BJ (cell line): ENCODE measurements around the gene TOM1L2. TPM values are rescaled to one million over a fixed set of nuclear protein-coding genes. Genes with fewer than 3 reads are reported as not detected.

Experiments used
- CTCF ChIA-PET: fragments of 350-600 bp; formaldehyde crosslinking; extraction: SDS; loops from one replicate; lab custom pipeline; 2021; ENCODE audit warnings: antibody characterized with exemption, inconsistent platforms; lab: Yijun Ruan, JAX
- POLR2A ChIA-PET: fragments of 300-600 bp; sonication (Branson Sonifier 250); formaldehyde crosslinking; extraction: SDS; loops from one replicate; lab custom pipeline; 2021; ENCODE audit warnings: antibody characterized with exemption; lab: Charles Lee
- DNase-seq: peaks from one replicate; pipeline ENCODE4 v3.0.0-alpha.2; 2011; ENCODE audit warnings: low read depth
- H3K27me3 ChIP-seq: 2 replicates; pipeline ENCODE4 v1.6.0; 2011; ENCODE audit warnings: low read length; ENCODE audit not compliant: control insufficient read depth, insufficient read depth
- H3K36me3 ChIP-seq: 2 replicates; pipeline ENCODE4 v1.5.1; 2011; ENCODE audit warnings: low read length; ENCODE audit not compliant: control insufficient read depth, insufficient read depth
- H3K4me3 ChIP-seq: 2 replicates; pipeline ENCODE4 v1.5.1; 2011; ENCODE audit warnings: low read depth, mild to moderate bottlenecking, control low read depth, low read length
- CTCF ChIP-seq: IDR thresholded peaks from 2 replicates; pipeline ENCODE4 v1.5.1; 2011; ENCODE audit warnings: low read depth, mild to moderate bottlenecking, control low read depth, inconsistent platforms, low read length, moderate library complexity; ENCODE audit not compliant: insufficient read depth
- polyA plus RNA-seq: library from polyadenylated mRNA; depleted of rRNA; stranded (reverse); fragments of >200 nt; gene quantifications from 2 replicates; pipeline ENCODE4 v1.2.3, GENCODE V29; 2011

TOM1L2 gene
- polyA plus RNA-seq, 1 experiment, result 39.6 TPM

- DNase-seq, result no peak
- ChIA-PET POLR2A (no interaction called here), CTCF (no interaction called here)
- no peak for TF ChIP-seq CTCF
- peaks cover 2% of the 10 kb centered on the region for H3K36me3 ChIP-seq
- no peak overlapping the region for H3K4me3 ChIP-seq
- H3K27me3 ChIP-seq, result no peaks in the 10 kb centered on the region
Measured at GRCh38 chr17:17845046-17845775, 127.0 kb downstream of the TOM1L2 start.

- DNase-seq, result no peak
- Histone ChIP-seq H3K27me3 (no peaks in the 10 kb centered on the region), H3K4me3 (no peak overlapping the region), H3K36me3 (peaks cover 2% of the 10 kb centered on the region)
- POLR2A ChIA-PET, result no interaction called here
- CTCF ChIA-PET, result no interaction called here
- no peak for TF ChIP-seq CTCF
Measured at GRCh38 chr17:17844500-17844899, 127.7 kb downstream of the TOM1L2 start.

- Histone ChIP-seq H3K4me3 (no peak overlapping the region), H3K36me3 (peaks cover 2% of the 10 kb centered on the region), H3K27me3 (no peaks in the 10 kb centered on the region)
- no peak for DNase-seq
- POLR2A ChIA-PET, result no interaction called here
- CTCF ChIA-PET, result no interaction called here
- no peak for TF ChIP-seq CTCF
Measured at GRCh38 chr17:17844079-17844478, 128.1 kb downstream of the TOM1L2 start.

- no peak for DNase-seq
- H3K36me3 ChIP-seq, result peaks cover 2% of the 10 kb centered on the region
- POLR2A ChIA-PET, result no interaction called here
- TF ChIP-seq CTCF, result no peak
- H3K4me3 ChIP-seq, result no peak overlapping the region
- CTCF ChIA-PET, result no interaction called here
- H3K27me3 ChIP-seq, result no peaks in the 10 kb centered on the region
Measured at GRCh38 chr17:17843096-17843495, 129.1 kb downstream of the TOM1L2 start.

GRCh38 chr17:17842111-17842876 is 129.9 kb downstream of the TOM1L2 start:
- peaks cover 2% of the 10 kb centered on the region for H3K36me3 ChIP-seq
- no peak for TF ChIP-seq CTCF
- no peaks in the 10 kb centered on the region for H3K27me3 ChIP-seq
- no peak overlapping the region for H3K4me3 ChIP-seq
- POLR2A ChIA-PET, result no interaction called here
- CTCF ChIA-PET, result interaction anchor here (1.5 to 2.9 kb wide), 3 partner anchors 10 to 49 kb away, joined by 3 to 12 read pairs (median 4); no protein-coding TSS in a partner anchor
- no peak for DNase-seq
